Occipital lobe (tissue), 2 donors: ENCODE data around the gene VWA5B1. TPM values are rescaled to one million over a fixed set of nuclear protein-coding genes. Genes with fewer than 3 reads are reported as not detected.
"Not testable (repeated sequence)": the region's sequence is repeated elsewhere in the genome, so short reads cannot be mapped to it uniquely, and the experiment has no call there.

Experiments used
- DNase-seq: peaks from one replicate; lab custom pipeline; 2025; lab: John Stamatoyannopoulos, UW
- total RNA-seq: library from RNA; depleted of rRNA; stranded (reverse); fragments of >200 nt; gene quantifications from one replicate; pipeline ENCODE4 v1.2.3, GENCODE V29; 2014

Gene VWA5B1
- total RNA-seq, 1 donor from 2014 or later: 0.16 TPM

- DNase-seq: no peak
Observed at GRCh38 chr1:20280906-20281305, 9.8 kb upstream of the VWA5B1 start.

GRCh38 chr1:20281801-20282200 lies 8.9 kb upstream of the VWA5B1 start:
- DNase-seq: no peak

- DNase-seq: no peak
Observed at GRCh38 chr1:20282533-20282932, 8.1 kb upstream of the VWA5B1 start.

- no peak for DNase-seq
Observed at GRCh38 chr1:20284046-20284445, 6.6 kb upstream of the VWA5B1 start.

- DNase-seq: no peak
Observed at GRCh38 chr1:20284625-20285024, 6.0 kb upstream of the VWA5B1 start.

- DNase-seq: no peak
Observed at GRCh38 chr1:20285510-20285909, 5.2 kb upstream of the VWA5B1 start.

GRCh38 chr1:20287696-20288095 lies 3.0 kb upstream of the VWA5B1 start:
- DNase-seq: not testable (repeated sequence)

- DNase-seq: no peak
Observed at GRCh38 chr1:20291645-20292084, 990 bp downstream of the VWA5B1 start.

GRCh38 chr1:20298626-20299025 lies 8.0 kb downstream of the VWA5B1 start:
- DNase-seq: no peak

- DNase-seq: no peak
Observed at GRCh38 chr1:20301463-20302107, 10.9 kb downstream of the VWA5B1 start.

- no peak for DNase-seq
Observed at GRCh38 chr1:20302108-20302471, 11.4 kb downstream of the VWA5B1 start.

- DNase-seq: no peak
Observed at GRCh38 chr1:20307026-20307425, 16.4 kb downstream of the VWA5B1 start.

GRCh38 chr1:20308569-20308968 lies 17.9 kb downstream of the VWA5B1 start:
- DNase-seq: no peak

- DNase-seq: no peak
Observed at GRCh38 chr1:20311289-20311688, 20.6 kb downstream of the VWA5B1 start.

GRCh38 chr1:20312310-20312709 lies 21.6 kb downstream of the VWA5B1 start:
- DNase-seq: no peak

GRCh38 chr1:20312818-20313217 lies 22.1 kb downstream of the VWA5B1 start:
- no peak for DNase-seq

- DNase-seq: no peak
Observed at GRCh38 chr1:20317471-20317870, 26.8 kb downstream of the VWA5B1 start.

- no peak for DNase-seq
Observed at GRCh38 chr1:20318521-20318920, 27.8 kb downstream of the VWA5B1 start.

GRCh38 chr1:20318971-20319370 lies 28.3 kb downstream of the VWA5B1 start:
- no peak for DNase-seq

- DNase-seq: no peak
Observed at GRCh38 chr1:20319456-20320220, 29.0 kb downstream of the VWA5B1 start.

- DNase-seq: no peak
Observed at GRCh38 chr1:20320704-20321103, 30.0 kb downstream of the VWA5B1 start.

GRCh38 chr1:20321573-20321972 lies 30.9 kb downstream of the VWA5B1 start:
- no peak for DNase-seq
